ENCODE data around the gene RPP25.
"Not testable (repeated sequence)": the region's sequence is repeated elsewhere in the genome, so short reads cannot be mapped to it uniquely, and the experiment has no call there.

The RPP25 gene

GRCh38 chr15:74937272-74937589, 19.3 kb downstream of the RPP25 start:
- Histone ChIP-seq H2BK12ac (ENCODE audit: low read length) (no peak overlapping the region), H4K8ac (ENCODE audit: low read depth, low read length) (no peak overlapping the region), H3K79me1 (ENCODE audit: low read depth, low read length) (peaks cover 1% of the 10 kb centered on the region), H3K23ac (ENCODE audit: low read depth, low read length, poor library complexity) (peak overlapping the region; percentile 100), H3K14ac (ENCODE audit: low read length) (peak overlapping the region; percentile 63), H4K91ac (ENCODE audit: low read depth, low read length, poor library complexity) (no peak overlapping the region), H3K18ac (ENCODE audit: low read length) (peak overlapping the region; percentile 99), H2BK15ac (ENCODE audit: low read length) (no peak overlapping the region), H2BK5ac (ENCODE audit: low read length) (peak overlapping the region; percentile 99), H3K4me1 (ENCODE audit: control insufficient read depth in 2 of 2, insufficient read depth in 1 of 2, low read depth in 1 of 2, low read length in 2 of 2) (no peaks in the 10 kb centered on the region), H2BK120ac (ENCODE audit: low read depth, low read length) (no peak overlapping the region), H3K36me3 (replicated peaks in 1 of 2; ENCODE audit: control insufficient read depth in 2 of 2, insufficient read depth in 2 of 2, low read length in 2 of 2) (peaks cover 0 to 22% of the 10 kb centered on the region in 2 donors), H2AFZ (ENCODE audit: low read length) (peak overlapping the region; percentile 97), H3K4me2 (ENCODE audit: insufficient read depth, low read length, poor library complexity, severe bottlenecking) (peak overlapping the region; percentile 71), H3K27ac (replicated peaks; ENCODE audit: low read length) (peak overlapping the region; percentile 94), H3K27me3 (ENCODE audit: control insufficient read depth in 3 of 3, insufficient read depth in 3 of 3, low read depth in 1 of 3, low read length in 3 of 3) (no peaks in the 10 kb centered on the region), H3K9me3 (replicated peaks in 1 of 2; ENCODE audit: control insufficient read depth in 2 of 2, insufficient read depth in 1 of 2, low read depth in 1 of 2, low read length in 2 of 2) (no peaks in the 10 kb centered on the region), H3K4ac (ENCODE audit: low read length) (no peak overlapping the region), H2AK5ac (ENCODE audit: low read depth, low read length) (peak overlapping the region; percentile 87), H3K4me3 (ENCODE audit: low read length in 2 of 2) (peak overlapping the region; percentile 71 to 89), H3K9ac (ENCODE audit: low read depth, low read length, poor library complexity) (peak overlapping the region; percentile 95)
- WGBS, 2 donors (ENCODE audit: extremely low coverage in 2 of 2, insufficient read length in 2 of 2, insufficient replicate concordance in 1 of 2): no CpG with 5 or more reads among the region's 18 CpGs
- DNase-seq (ENCODE audit: low spot score): no peak

DNA sequence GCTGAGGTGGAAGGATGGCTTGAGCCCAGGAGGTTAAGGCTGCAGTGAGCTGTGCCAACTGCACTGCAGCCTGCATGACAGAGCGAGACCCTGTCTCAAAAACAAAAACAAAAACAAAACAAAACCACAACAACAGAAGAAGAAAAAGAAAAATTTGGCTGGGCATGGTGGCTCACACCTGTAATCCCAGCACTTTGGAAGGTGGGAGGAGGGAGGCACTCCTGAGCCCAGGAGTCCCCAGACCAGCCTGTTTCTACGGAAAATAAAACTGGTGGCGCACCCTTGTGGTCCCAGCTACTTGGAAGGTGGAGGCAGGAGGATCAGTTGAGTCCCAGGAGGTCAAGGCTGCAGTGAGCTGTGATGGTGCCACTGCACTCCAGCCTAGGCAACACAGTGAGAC, 21.4 kb downstream of the RPP25 start:
- H2BK120ac ChIP-seq (ENCODE audit: low read depth, low read length); H3K14ac ChIP-seq (ENCODE audit: low read length); H3K4me1 ChIP-seq (ENCODE audit: control insufficient read depth in 2 of 2, insufficient read depth in 1 of 2, low read depth in 1 of 2, low read length in 2 of 2); H2BK5ac ChIP-seq (ENCODE audit: low read length); H2AK5ac ChIP-seq (ENCODE audit: low read depth, low read length); H2BK15ac ChIP-seq (ENCODE audit: low read length); DNase-seq (ENCODE audit: low spot score); H3K4me3 ChIP-seq (ENCODE audit: low read length in 2 of 2); H3K9ac ChIP-seq (ENCODE audit: low read depth, low read length, poor library complexity); H3K4ac ChIP-seq (ENCODE audit: low read length); H3K27ac ChIP-seq (replicated peaks; ENCODE audit: low read length); H3K18ac ChIP-seq (ENCODE audit: low read length); H2AFZ ChIP-seq (ENCODE audit: low read length); H3K79me1 ChIP-seq (ENCODE audit: low read depth, low read length); H3K23ac ChIP-seq (ENCODE audit: low read depth, low read length, poor library complexity); H4K91ac ChIP-seq (ENCODE audit: low read depth, low read length, poor library complexity); H3K9me3 ChIP-seq (replicated peaks in 1 of 2; ENCODE audit: control insufficient read depth in 2 of 2, insufficient read depth in 1 of 2, low read depth in 1 of 2, low read length in 2 of 2); H2BK12ac ChIP-seq (ENCODE audit: low read length); H4K8ac ChIP-seq (ENCODE audit: low read depth, low read length); H3K27me3 ChIP-seq (ENCODE audit: control insufficient read depth in 3 of 3, insufficient read depth in 3 of 3, low read depth in 1 of 3, low read length in 3 of 3); H3K4me2 ChIP-seq (ENCODE audit: insufficient read depth, low read length, poor library complexity, severe bottlenecking): not testable (repeated sequence)
- WGBS, 2 donors (ENCODE audit: extremely low coverage in 2 of 2, insufficient read length in 2 of 2, insufficient replicate concordance in 1 of 2): no CpG with 5 or more reads among the region's 3 CpGs
- H3K36me3 ChIP-seq (replicated peaks in 1 of 2; ENCODE audit: control insufficient read depth in 2 of 2, insufficient read depth in 2 of 2, low read length in 2 of 2): peaks cover 0 to 40% of the 10 kb centered on the region in 2 donors

- Histone ChIP-seq H3K18ac (ENCODE audit: low read length) (no peak overlapping the region), H3K4me3 (ENCODE audit: low read length in 2 of 2) (no peak overlapping the region), H3K14ac (ENCODE audit: low read length) (no peak overlapping the region), H2BK12ac (ENCODE audit: low read length) (no peak overlapping the region), H3K79me1 (ENCODE audit: low read depth, low read length) (peaks cover 3% of the 10 kb centered on the region), H3K23ac (ENCODE audit: low read depth, low read length, poor library complexity) (no peak overlapping the region), H2AFZ (ENCODE audit: low read length) (no peak overlapping the region), H4K8ac (ENCODE audit: low read depth, low read length) (no peak overlapping the region), H3K9me3 (replicated peaks in 1 of 2; ENCODE audit: control insufficient read depth in 2 of 2, insufficient read depth in 1 of 2, low read depth in 1 of 2, low read length in 2 of 2) (no peaks in the 10 kb centered on the region), H2BK5ac (ENCODE audit: low read length) (no peak overlapping the region), H3K4me2 (ENCODE audit: insufficient read depth, low read length, poor library complexity, severe bottlenecking) (no peak overlapping the region), H4K91ac (ENCODE audit: low read depth, low read length, poor library complexity) (no peak overlapping the region), H3K9ac (ENCODE audit: low read depth, low read length, poor library complexity) (no peak overlapping the region), H3K4ac (ENCODE audit: low read length) (no peak overlapping the region), H2BK120ac (ENCODE audit: low read depth, low read length) (no peak overlapping the region), H3K36me3 (replicated peaks in 1 of 2; ENCODE audit: control insufficient read depth in 2 of 2, insufficient read depth in 2 of 2, low read length in 2 of 2) (peaks cover 4 to 55% of the 10 kb centered on the region in 2 donors), H2AK5ac (ENCODE audit: low read depth, low read length) (no peak overlapping the region), H3K27ac (replicated peaks; ENCODE audit: low read length) (no peak overlapping the region), H3K4me1 (ENCODE audit: control insufficient read depth in 2 of 2, insufficient read depth in 1 of 2, low read depth in 1 of 2, low read length in 2 of 2) (no peaks in the 10 kb centered on the region), H2BK15ac (ENCODE audit: low read length) (no peak overlapping the region), H3K27me3 (ENCODE audit: control insufficient read depth in 3 of 3, insufficient read depth in 3 of 3, low read depth in 1 of 3, low read length in 3 of 3) (no peaks in the 10 kb centered on the region)
- WGBS, 2 donors (ENCODE audit: extremely low coverage in 2 of 2, insufficient read length in 2 of 2, insufficient replicate concordance in 1 of 2): no CpG with 5 or more reads among the region's 2 CpGs
- no peak for DNase-seq (ENCODE audit: low spot score)
Measured at GRCh38 chr15:74933573-74933972, 23.0 kb downstream of the RPP25 start.

GRCh38 chr15:74928771-74929198, 27.8 kb downstream of the RPP25 start:
- no peak overlapping the region for H3K4me2 ChIP-seq (ENCODE audit: insufficient read depth, low read length, poor library complexity, severe bottlenecking)
- no peak overlapping the region for H2BK12ac ChIP-seq (ENCODE audit: low read length)
- no CpG with 5 or more reads among the region's 5 CpGs for WGBS, 2 donors (ENCODE audit: extremely low coverage in 2 of 2, insufficient read length in 2 of 2, insufficient replicate concordance in 1 of 2)
- H3K4me1 ChIP-seq (ENCODE audit: control insufficient read depth in 2 of 2, insufficient read depth in 1 of 2, low read depth in 1 of 2, low read length in 2 of 2): no peaks in the 10 kb centered on the region
- no peak overlapping the region for H3K9ac ChIP-seq (ENCODE audit: low read depth, low read length, poor library complexity)
- H3K36me3 ChIP-seq (replicated peaks in 1 of 2; ENCODE audit: control insufficient read depth in 2 of 2, insufficient read depth in 2 of 2, low read length in 2 of 2): peaks cover 6 to 78% of the 10 kb centered on the region in 2 donors
- no peak for DNase-seq (ENCODE audit: low spot score)
- H2BK5ac ChIP-seq (ENCODE audit: low read length): no peak overlapping the region
- no peak overlapping the region for H3K4ac ChIP-seq (ENCODE audit: low read length)
- no peaks in the 10 kb centered on the region for H3K27me3 ChIP-seq (ENCODE audit: control insufficient read depth in 3 of 3, insufficient read depth in 3 of 3, low read depth in 1 of 3, low read length in 3 of 3)
- no peak overlapping the region for H3K27ac ChIP-seq (replicated peaks; ENCODE audit: low read length)
- no peak overlapping the region for H2BK120ac ChIP-seq (ENCODE audit: low read depth, low read length)
- no peak overlapping the region for H4K8ac ChIP-seq (ENCODE audit: low read depth, low read length)
- no peak overlapping the region for H3K18ac ChIP-seq (ENCODE audit: low read length)
- H3K9me3 ChIP-seq (replicated peaks in 1 of 2; ENCODE audit: control insufficient read depth in 2 of 2, insufficient read depth in 1 of 2, low read depth in 1 of 2, low read length in 2 of 2): no peaks in the 10 kb centered on the region
- H3K4me3 ChIP-seq (ENCODE audit: low read length in 2 of 2): no peak overlapping the region
- no peak overlapping the region for H2BK15ac ChIP-seq (ENCODE audit: low read length)
- H4K91ac ChIP-seq (ENCODE audit: low read depth, low read length, poor library complexity): no peak overlapping the region
- no peak overlapping the region for H3K23ac ChIP-seq (ENCODE audit: low read depth, low read length, poor library complexity)
- no peak overlapping the region for H3K14ac ChIP-seq (ENCODE audit: low read length)
- no peak overlapping the region for H2AFZ ChIP-seq (ENCODE audit: low read length)
- H3K79me1 ChIP-seq (ENCODE audit: low read depth, low read length): peaks cover 2% of the 10 kb centered on the region
- no peak overlapping the region for H2AK5ac ChIP-seq (ENCODE audit: low read depth, low read length)
